Heart left ventricle (tissue), 16 donors: Measurements from ENCODE around the gene ABLIM1. TPM values are rescaled to one million over a fixed set of nuclear protein-coding genes. Genes with fewer than 3 reads are reported as not detected.

Experiments
- ATAC-seq, 4 donors: fragments of 200-7000 bp; cut with Tn5 transposase; one replicate each; pipeline ENCODE4 v1.9.1; 2020 to 2022; ENCODE audit warnings: moderate library complexity in 4 of 4, mild to moderate bottlenecking in 3 of 4, moderate number of reproducible peaks in 1 of 4
- DNase-seq, 5 donors: peaks; one replicate each; pipeline ENCODE4 v3.0.0-alpha.2; 2020
- H3K27ac ChIP-seq, 12 donors: fragments of 200-600 bp; sonication (generic) in 4 of 12; one replicate each; pipeline versions ENCODE4 v1.5.0 to v1.8.0; 2016 to 2022; ENCODE audit warnings: mild to moderate bottlenecking in 2 of 12
- H3K27me3 ChIP-seq, 9 donors: fragments of 200-600 bp; sonication (generic) in 2 of 9; one replicate each; pipeline versions ENCODE4 v1.5.1 to v1.8.0; 2016 to 2022; ENCODE audit warnings: mild to moderate bottlenecking in 3 of 9
- H3K36me3 ChIP-seq, 9 donors: fragments of 200-600 bp; sonication (generic) in 2 of 9; one replicate each; pipeline versions ENCODE4 v1.5.0 to v1.8.0; 2018 to 2022; ENCODE audit warnings: mild to moderate bottlenecking in 2 of 9
- H3K4me1 ChIP-seq, 12 donors: fragments of 200-600 bp; sonication (generic) in 4 of 12; one replicate each; pipeline versions ENCODE4 v1.5.0 to v1.8.0; 2016 to 2022; ENCODE audit warnings: mild to moderate bottlenecking in 3 of 12
- H3K4me3 ChIP-seq, 12 donors: fragments of 200-600 bp; sonication (generic) in 4 of 12; one replicate each; pipeline versions ENCODE4 v1.5.0 to v1.8.0; 2017 to 2022; ENCODE audit warnings: mild to moderate bottlenecking in 9 of 12, moderate library complexity in 4 of 12
- H3K9me3 ChIP-seq, 12 donors: fragments of 200-600 bp; sonication (generic) in 4 of 12; one replicate each; pipeline versions ENCODE4 v1.5.0 to v1.8.0; 2016 to 2022; ENCODE audit warnings: mild to moderate bottlenecking in 1 of 12
- POLR2A ChIP-seq, 2 donors: fragments of 450-650 bp; IDR thresholded peaks; one replicate each; pipeline ENCODE4 v1.6.1; 2017; ENCODE audit warnings: antibody characterized with exemption in 2 of 2, mild to moderate bottlenecking in 2 of 2, moderate library complexity in 2 of 2
- WGBS, 4 donors: extraction: QIAGEN DNeasy Blood & Tissue Kit in 2 of 4; methylation state at CpG; one replicate each; pipeline versions ENCODE4 v1.1.5 to v1.1.7; 2013 to 2018; 5-methylcytosine and 5-hydroxymethylcytosine counted together
- intact Hi-C, 10 donors: fragments of 100-400 bp; cut with DNase I; formaldehyde crosslinking; loops; one replicate each; pipeline versions ENCODE4 v1.11.1 to v1.14.2; 2022
- polyA plus RNA-seq, 2 donors: library from polyadenylated mRNA; stranded (reverse); fragments of 200-250 nt; gene quantifications; one replicate each; pipeline ENCODE4 v1.2.3, GENCODE V29; 2013
- total RNA-seq, 9 donors: library from RNA; depleted of rRNA in 2 of 9; stranded (reverse); fragments of >200 nt in 2 of 9; fragmentation: NEBNext Ultra II Directional in 3 of 9; extraction: Animal tissue kit (Norgen Biotek cat#: 25700) in 3 of 9; gene quantifications; one replicate each; pipeline versions ENCODE4 v1.1.0 to v1.2.4, GENCODE V29; 2016 to 2023
- TF ChIP-seq, protein P1 (sequence below), 12 donors: fragments of 200-600 bp; sonication (generic) in 4 of 12; IDR thresholded peaks; one replicate each; pipeline versions ENCODE4 v1.5.0 to v1.8.0; 2018 to 2022; ENCODE audit warnings: antibody characterized with exemption in 12 of 12, mild to moderate bottlenecking in 5 of 12
- donor health status: ischemic (EF 13 %, LVEDD 7.1; RV severe dilation, severe dysfunction).
- donor health status: healthy with polysubstance abuse.
- donor health status: DM: no; HTN: yes; CAD: no.
- donor health status: DM: no; HTN: no; CAD: no.
- donor health status: ischemic (EF 25% LVEDD 6.9; RV normal size, moderate dysfunction).
- donor health status: ischemic (EF 25% LVEDD 5.7; RV mildly dilated, moderate dysfunction).
- donor health status: healthy.
- donor health status: DM: yes; HTN: yes; CAD: no.
- donor health status: ischemic (EF 35%, LVEDD 5.7; RV mildly dilated, moderate dysfunction).
- donor health status: nonischemic (EF 11% LVEDD 7.7; RV severe dilation, severe dysfunction).
- donor health status: DM: yes; HTN: yes; CAD: no.
- donor health status: PGD.
- donor health status: ischemic (EF 29% LVEDD 5.4; RV normal size, mild dysfunction).
- donor health status: nonischemic (EF 23%, LVEDD 6.1; RV moderate dilation, normal function).

Gene ABLIM1
- total and polyA plus RNA-seq, 11 donors = 242 to 713 (median 561) TPM

DNA sequence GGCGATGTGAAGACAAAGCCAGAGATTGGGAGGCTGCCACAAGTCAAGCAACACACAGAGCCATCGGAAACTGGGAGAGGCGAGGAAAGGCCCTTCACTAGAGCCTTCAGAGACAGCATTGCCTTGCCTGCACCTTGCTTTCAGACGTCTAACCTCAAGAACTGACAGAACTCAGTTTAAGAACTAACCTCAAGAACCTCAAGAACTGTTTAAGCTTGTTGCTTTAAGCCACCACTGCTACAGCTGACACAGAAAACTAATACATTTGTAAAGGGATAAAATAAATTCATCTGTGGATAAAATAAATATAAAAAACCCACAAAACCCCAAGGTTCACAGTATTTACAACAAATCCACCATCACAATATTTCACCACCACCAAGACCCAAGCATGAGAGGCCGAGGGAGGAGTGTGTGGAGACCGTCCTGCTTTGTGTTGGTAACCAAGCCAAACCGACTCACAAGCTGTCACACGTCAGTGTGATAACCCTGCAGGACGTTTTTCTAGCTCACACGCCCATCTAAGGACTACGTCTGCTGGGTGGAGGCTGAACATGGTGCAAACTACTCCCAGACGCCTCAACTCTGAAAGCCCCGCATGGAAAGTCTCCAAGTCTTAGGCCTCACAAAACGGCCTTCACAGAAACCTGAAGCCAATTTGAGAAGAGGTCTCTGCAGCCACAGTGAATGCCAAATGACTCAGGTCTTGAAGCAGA lies 116.8 kb downstream of the ABLIM1 start:
- peak in 4 of 5 donors; percentile 70 to 88 (median 76) for DNase-seq
- Histone ChIP-seq H3K4me1 (peaks cover 17 to 81% (median 52%) of the 10 kb centered on the region in 12 donors), H3K27me3 (no peaks in the 10 kb centered on the region), H3K27ac (peak overlapping the region; percentile 25 to 86 (median 76)), H3K36me3 (peaks cover 0 to 84% (median 39%) of the 10 kb centered on the region in 9 donors), H3K9me3 (no peaks in the 10 kb centered on the region), H3K4me3 (no peak overlapping the region)
- no peak for TF ChIP-seq POLR2A (IDR thresholded peaks at IDR 0.05)
- TF ChIP-seq, protein P1, sequence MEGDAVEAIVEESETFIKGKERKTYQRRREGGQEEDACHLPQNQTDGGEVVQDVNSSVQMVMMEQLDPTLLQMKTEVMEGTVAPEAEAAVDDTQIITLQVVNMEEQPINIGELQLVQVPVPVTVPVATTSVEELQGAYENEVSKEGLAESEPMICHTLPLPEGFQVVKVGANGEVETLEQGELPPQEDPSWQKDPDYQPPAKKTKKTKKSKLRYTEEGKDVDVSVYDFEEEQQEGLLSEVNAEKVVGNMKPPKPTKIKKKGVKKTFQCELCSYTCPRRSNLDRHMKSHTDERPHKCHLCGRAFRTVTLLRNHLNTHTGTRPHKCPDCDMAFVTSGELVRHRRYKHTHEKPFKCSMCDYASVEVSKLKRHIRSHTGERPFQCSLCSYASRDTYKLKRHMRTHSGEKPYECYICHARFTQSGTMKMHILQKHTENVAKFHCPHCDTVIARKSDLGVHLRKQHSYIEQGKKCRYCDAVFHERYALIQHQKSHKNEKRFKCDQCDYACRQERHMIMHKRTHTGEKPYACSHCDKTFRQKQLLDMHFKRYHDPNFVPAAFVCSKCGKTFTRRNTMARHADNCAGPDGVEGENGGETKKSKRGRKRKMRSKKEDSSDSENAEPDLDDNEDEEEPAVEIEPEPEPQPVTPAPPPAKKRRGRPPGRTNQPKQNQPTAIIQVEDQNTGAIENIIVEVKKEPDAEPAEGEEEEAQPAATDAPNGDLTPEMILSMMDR (IDR thresholded peaks at IDR 0.05) = no peak
- ATAC-seq = peak; percentile 84 to 95 (median 93)
- intact Hi-C loops = loop anchor here in 6 of 10 donors (5.0 to 10.0 kb wide), 3 partner anchors 69 to 239 kb away; no protein-coding TSS in a partner anchor
- WGBS, 4 donors = 36 to 44% (median 41%) methylated on average over 14 of the region's 14 CpGs

DNA sequence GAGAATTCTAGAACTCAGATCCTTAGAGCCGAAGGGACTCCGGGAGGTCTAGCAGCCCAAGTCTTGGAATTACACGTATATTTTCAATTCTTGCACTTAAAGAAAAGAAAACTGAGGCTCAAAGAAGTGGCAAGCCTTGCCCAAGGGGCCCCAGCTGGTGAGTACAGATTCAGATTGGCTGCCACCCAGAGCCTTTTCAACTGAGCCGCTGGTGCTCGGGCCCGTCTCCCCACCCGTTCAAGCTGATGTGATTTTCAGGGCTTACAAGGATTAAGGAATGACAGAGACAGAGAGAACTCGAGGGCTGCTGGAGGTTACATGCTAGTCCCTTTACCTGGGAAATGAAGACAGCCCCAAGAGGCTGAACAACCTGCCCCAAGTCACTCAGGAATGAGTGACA lies 117.8 kb downstream of the ABLIM1 start:
- Histone ChIP-seq H3K27ac (peak overlapping the region; percentile 25 to 86 (median 76)), H3K27me3 (no peaks in the 10 kb centered on the region), H3K36me3 (peaks cover 0 to 84% (median 34%) of the 10 kb centered on the region in 9 donors), H3K4me3 (no peak overlapping the region), H3K9me3 (no peaks in the 10 kb centered on the region), H3K4me1 (peaks cover 17 to 72% (median 52%) of the 10 kb centered on the region in 12 donors)
- intact Hi-C loops = loop anchor here in 6 of 10 donors (5.0 to 10.0 kb wide), 3 partner anchors 68 to 238 kb away; no protein-coding TSS in a partner anchor
- WGBS, 4 donors = 53 to 64% (median 57%) methylated on average over 8 of the region's 8 CpGs
- peak in 1 of 4 donors; percentile 1 for ATAC-seq
- TF ChIP-seq, protein P1 (IDR thresholded peaks at IDR 0.05) = no peak
- no peak for TF ChIP-seq POLR2A (IDR thresholded peaks at IDR 0.05)
- DNase-seq = peak in 1 of 5 donors; percentile 37

DNA sequence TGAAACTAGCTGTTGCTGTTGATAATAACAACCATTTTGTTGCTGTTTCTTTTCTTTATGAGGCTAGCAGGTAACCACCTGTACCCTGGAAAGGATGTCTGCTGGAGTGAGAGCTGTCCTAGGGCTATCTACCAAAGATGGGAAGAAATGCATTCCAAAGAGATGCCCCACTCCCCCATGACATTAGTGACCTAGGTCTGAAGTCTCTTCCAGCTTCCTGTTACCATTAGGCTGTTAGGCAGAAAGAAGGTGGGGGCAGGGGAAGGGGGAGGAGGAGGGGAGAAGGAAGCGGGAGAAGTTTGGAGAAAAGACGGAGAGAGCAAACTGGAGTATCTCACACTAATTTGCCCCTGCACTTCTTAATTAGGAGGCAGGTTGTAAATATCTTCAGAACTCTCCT lies 118.5 kb downstream of the ABLIM1 start:
- Histone ChIP-seq H3K27ac (peak overlapping the region in 8 of 12 donors; percentile 59 to 86 (median 81)), H3K4me3 (no peak overlapping the region), H3K4me1 (peaks cover 17 to 66% (median 52%) of the 10 kb centered on the region in 12 donors), H3K36me3 (peaks cover 0 to 84% (median 30%) of the 10 kb centered on the region in 9 donors), H3K27me3 (no peaks in the 10 kb centered on the region), H3K9me3 (no peaks in the 10 kb centered on the region)
- 68 to 82% (median 76%) methylated on average over 2 of the region's 2 CpGs for WGBS, 4 donors
- ATAC-seq = no peak
- TF ChIP-seq POLR2A (IDR thresholded peaks at IDR 0.05) = no peak
- intact Hi-C loops = loop anchor here in 6 of 10 donors (5.0 to 10.0 kb wide), 4 partner anchors 47 to 237 kb away; no protein-coding TSS in a partner anchor
- DNase-seq = no peak

DNA sequence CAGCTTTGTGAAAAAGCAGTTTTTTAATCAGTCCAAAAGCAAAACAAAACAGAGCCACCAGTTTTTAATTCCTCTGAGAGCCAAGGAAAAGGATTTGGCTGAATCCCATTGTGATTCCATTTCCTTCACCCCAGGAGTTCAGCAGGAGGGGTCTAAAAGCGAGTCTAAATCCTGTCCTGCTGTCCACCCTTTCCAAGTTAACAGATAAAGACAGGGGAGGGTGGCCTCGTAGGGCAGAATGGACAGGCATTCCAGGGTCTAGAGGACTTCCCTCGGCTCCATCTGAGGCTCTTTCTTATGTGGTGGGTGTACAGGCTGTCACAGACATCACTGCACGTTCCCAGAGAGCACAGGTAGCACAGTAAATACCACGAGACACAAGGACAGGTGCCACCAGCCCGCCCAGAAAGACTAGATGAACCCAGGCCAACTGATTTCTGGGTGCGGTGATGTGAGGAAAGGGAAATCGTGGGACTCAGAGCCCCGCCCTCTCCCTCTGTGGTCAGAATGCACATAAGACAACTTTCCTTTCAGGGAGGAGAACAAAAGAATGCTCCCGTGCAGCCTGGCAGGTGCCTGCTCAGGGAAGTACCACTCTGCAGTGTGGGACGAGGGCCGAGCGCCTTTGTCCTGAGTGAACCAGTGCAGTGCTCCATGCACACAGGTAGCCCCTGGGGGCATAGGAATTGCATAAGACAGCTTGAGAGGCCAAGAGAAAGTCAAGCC lies 119.7 kb downstream of the ABLIM1 start:
- peaks cover 0 to 84% (median 27%) of the 10 kb centered on the region in 9 donors for H3K36me3 ChIP-seq
- DNase-seq (peak in 1 of 5 donors; percentile 33), ATAC-seq (peak in 2 of 4 donors; percentile 3 to 6)
- TF ChIP-seq POLR2A (IDR thresholded peaks at IDR 0.05) = peak in 1 of 2 donors; percentile 13
- TF ChIP-seq, protein P1 (IDR thresholded peaks at IDR 0.05) = no peak
- intact Hi-C loops = loop anchor here in 1 of 10 donors (5.0 kb wide), 1 partner anchor 46 kb away; no protein-coding TSS in a partner anchor
- H3K27ac ChIP-seq = peak overlapping the region in 10 of 12 donors; percentile 2 to 86 (median 46)
- H3K4me1 ChIP-seq = peaks cover 17 to 57% (median 50%) of the 10 kb centered on the region in 12 donors
- WGBS, 4 donors = 29 to 34% (median 31%) methylated on average over 13 of the region's 13 CpGs
- H3K4me3 ChIP-seq = no peak overlapping the region
- no peaks in the 10 kb centered on the region for H3K9me3 ChIP-seq
- no peaks in the 10 kb centered on the region for H3K27me3 ChIP-seq
